ENCODE results near the gene ATP8A2. TPM values are rescaled to one million over a fixed set of nuclear protein-coding genes. Genes with fewer than 3 reads are reported as not detected.

ATP8A2 gene
- total and polyA plus RNA-seq, 12 donors, result under 0.01 to 0.18 (median 0.10) TPM; not detected in 3

DNA sequence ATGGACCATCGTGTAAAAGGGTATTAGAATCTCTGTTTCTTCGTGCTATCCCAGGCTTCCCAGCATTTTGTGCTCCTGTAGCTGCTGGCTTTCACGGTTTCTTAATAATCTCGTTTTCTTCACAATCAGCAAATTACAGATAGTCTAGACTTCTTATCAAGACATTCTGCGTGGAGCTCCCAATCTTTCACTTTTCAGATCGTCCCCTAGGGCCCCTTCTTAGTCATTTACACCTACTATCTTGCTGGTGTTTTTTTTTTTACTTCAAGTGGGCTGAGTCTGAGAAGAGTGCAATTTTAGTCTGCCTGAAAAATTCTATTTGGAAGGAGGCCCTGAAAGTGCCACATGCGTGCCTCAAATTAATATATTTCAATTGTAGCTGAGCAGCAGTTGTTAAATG lies 404.9 kb downstream of the ATP8A2 start:
- intact Hi-C loops (cut with DNase I), result no loop called here
- ATAC-seq, result no peak

DNA sequence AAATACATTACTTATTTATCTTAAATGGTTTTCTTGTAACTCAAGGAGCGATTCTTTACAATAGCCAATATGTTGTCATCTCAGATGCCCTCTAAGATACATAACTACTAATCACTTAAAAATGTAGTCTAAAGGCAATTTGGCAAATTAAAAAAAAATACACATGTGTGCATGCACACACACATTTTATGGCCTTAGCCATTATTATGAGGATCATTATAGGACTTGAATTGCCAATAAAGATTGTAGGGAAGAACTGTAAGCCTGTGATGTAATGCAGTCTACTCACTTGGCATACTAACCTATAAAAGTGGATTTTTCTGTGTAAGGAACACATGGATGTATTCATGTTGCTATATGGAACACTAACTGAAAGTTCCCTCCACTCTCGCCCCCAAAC lies 405.7 kb downstream of the ATP8A2 start:
- Histone ChIP-seq H3K4me1 (no peaks in the 10 kb centered on the region), H3K9me3 (no peaks in the 10 kb centered on the region), H3K4me3 (no peak overlapping the region), H3K27me3 (peaks cover 0 to 28% (median 10%) of the 10 kb centered on the region in 7 donors), H3K36me3 (no peaks in the 10 kb centered on the region), H3K27ac (no peak overlapping the region)
- DNase-seq (no peak), ATAC-seq (no peak)
- intact Hi-C loops (cut with DNase I), result no loop called here
- WGBS, 2 donors, result 87 to 88% methylated on average over 2 of the region's 2 CpGs
- TF ChIP-seq, protein P1, sequence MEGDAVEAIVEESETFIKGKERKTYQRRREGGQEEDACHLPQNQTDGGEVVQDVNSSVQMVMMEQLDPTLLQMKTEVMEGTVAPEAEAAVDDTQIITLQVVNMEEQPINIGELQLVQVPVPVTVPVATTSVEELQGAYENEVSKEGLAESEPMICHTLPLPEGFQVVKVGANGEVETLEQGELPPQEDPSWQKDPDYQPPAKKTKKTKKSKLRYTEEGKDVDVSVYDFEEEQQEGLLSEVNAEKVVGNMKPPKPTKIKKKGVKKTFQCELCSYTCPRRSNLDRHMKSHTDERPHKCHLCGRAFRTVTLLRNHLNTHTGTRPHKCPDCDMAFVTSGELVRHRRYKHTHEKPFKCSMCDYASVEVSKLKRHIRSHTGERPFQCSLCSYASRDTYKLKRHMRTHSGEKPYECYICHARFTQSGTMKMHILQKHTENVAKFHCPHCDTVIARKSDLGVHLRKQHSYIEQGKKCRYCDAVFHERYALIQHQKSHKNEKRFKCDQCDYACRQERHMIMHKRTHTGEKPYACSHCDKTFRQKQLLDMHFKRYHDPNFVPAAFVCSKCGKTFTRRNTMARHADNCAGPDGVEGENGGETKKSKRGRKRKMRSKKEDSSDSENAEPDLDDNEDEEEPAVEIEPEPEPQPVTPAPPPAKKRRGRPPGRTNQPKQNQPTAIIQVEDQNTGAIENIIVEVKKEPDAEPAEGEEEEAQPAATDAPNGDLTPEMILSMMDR (IDR thresholded peaks at IDR 0.05), result no peak

More for the DNA sequence above, 404.9 kb downstream of the ATP8A2 start:
- no peaks in the 10 kb centered on the region for H3K4me1 ChIP-seq
- no peak overlapping the region for H3K4me3 ChIP-seq
- 50 to 58% methylated on average over 7 of the region's 7 CpGs for WGBS, 2 donors
- DNase-seq, result no peak
- no peaks in the 10 kb centered on the region for H3K9me3 ChIP-seq
- no peak overlapping the region for H3K27ac ChIP-seq
- H3K36me3 ChIP-seq, result no peaks in the 10 kb centered on the region
- peaks cover 0 to 29% (median 10%) of the 10 kb centered on the region in 7 donors for H3K27me3 ChIP-seq
- TF ChIP-seq, protein P1 (IDR thresholded peaks at IDR 0.05), result no peak

DNA sequence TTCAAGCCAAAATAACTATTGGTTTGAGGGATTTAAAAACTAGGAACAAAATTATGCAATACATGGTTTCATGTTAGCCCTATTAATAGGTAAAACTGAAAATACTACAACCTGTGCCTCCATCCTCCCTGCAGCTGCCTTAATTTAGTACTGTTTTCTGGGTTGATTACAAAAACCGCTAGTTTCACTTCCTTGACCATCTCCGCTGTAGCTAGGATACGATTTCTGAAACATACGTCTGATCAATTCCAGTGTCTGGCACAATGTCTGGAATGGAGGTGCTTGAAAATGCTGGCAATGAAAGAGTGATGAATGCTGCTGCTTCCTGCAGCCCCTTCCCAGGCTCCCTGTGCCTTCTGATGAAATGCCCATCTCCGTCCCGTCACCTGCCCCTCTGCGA lies 406.6 kb downstream of the ATP8A2 start:
- Histone ChIP-seq H3K4me1 (no peaks in the 10 kb centered on the region), H3K27ac (no peak overlapping the region), H3K27me3 (peaks cover 0 to 23% (median 10%) of the 10 kb centered on the region in 7 donors), H3K36me3 (no peaks in the 10 kb centered on the region), H3K4me3 (no peak overlapping the region), H3K9me3 (no peaks in the 10 kb centered on the region)
- 67 to 75% methylated on average over 7 of the region's 7 CpGs for WGBS, 2 donors
- intact Hi-C loops (cut with DNase I), result no loop called here
- TF ChIP-seq, protein P1 (IDR thresholded peaks at IDR 0.05), result no peak
- ATAC-seq (no peak), DNase-seq (no peak)

DNA sequence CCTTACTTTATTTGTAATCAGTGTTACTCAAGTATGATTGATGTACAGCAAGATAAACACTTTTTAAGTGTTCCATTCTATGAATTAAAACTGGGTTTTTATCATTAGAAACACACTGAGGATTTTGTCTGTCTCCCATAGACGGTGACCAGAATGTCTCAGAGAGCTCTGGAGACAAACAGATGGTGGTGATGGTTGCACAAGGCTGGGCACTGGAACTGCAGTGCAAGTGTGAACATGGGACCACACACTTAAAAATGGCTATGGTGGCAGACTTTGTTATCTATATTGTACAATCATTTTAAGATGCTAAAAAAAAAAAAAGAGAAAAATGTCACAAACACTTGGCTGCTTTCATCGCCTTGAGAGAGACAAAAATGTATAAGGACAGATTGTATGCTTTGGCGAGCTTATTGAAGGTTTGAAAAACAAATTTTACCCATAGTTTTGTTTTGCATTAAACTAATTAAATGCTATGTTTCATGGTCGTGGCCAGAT lies 407.1 kb downstream of the ATP8A2 start:
- TF ChIP-seq, protein P1 (IDR thresholded peaks at IDR 0.05), result no peak
- intact Hi-C loops (cut with DNase I), result no loop called here
- 74 to 76% methylated on average over 4 of the region's 4 CpGs for WGBS, 2 donors
- Histone ChIP-seq H3K9me3 (no peaks in the 10 kb centered on the region), H3K4me3 (no peak overlapping the region), H3K36me3 (no peaks in the 10 kb centered on the region), H3K4me1 (no peaks in the 10 kb centered on the region), H3K27ac (no peak overlapping the region), H3K27me3 (peaks cover 0 to 23% (median 10%) of the 10 kb centered on the region in 7 donors)
- DNase-seq (no peak), ATAC-seq (no peak)
